NCI-H2107 treated with DMSO at 0.1 percent for 48 hours (cell line): Measurements from ENCODE around the gene ZC3H13.
A peak's percentile ranks its signal among the peaks of the same experiment; 100 is the strongest.
"Not testable (repeated sequence)": the region's sequence is repeated elsewhere in the genome, so short reads cannot be mapped to it uniquely, and the experiment has no call there.

Experiments
- DNase-seq: peaks from one replicate; lab custom pipeline; 2025; ENCODE audit not compliant: unreplicated experiment; lab: John Stamatoyannopoulos, UW

ZC3H13 gene

DNA sequence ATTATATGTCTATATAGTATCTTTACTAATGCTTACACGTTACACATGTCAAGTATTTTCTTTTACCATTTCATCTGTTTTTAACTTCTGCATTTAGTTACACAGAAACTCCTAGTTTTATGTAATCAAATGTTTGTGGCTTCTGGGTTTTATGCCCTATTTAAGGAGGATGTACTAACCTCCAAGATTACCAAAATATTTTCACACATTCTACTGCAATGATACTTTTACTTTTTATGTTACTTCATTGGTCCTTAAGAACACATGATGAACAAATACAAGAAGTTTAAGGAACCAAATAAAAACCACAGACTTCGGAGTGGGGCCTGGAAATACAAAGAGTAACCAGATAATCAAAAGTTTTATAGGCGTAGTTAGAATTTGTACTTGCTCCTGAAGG lies 37.2 kb downstream of the ZC3H13 start:
- no peak for DNase-seq

DNA sequence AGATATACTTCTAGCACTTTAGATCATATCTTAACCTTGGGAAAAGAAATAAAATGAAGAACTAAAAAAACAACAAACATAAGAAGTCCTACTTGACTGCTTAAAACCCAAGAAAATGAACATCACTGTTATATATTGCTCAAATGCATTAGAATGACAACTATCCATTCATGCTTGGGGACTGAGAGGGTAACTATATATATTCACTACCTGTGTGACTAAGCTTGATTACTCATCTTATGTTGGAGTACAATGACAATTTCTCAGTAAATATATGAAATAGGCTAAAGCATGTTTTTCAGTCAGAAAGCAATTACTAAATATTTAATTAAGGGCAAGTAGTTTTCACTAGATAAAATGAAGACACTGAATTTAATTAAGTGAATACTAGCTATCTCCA lies 40.1 kb downstream of the ZC3H13 start:
- no peak for DNase-seq

DNA sequence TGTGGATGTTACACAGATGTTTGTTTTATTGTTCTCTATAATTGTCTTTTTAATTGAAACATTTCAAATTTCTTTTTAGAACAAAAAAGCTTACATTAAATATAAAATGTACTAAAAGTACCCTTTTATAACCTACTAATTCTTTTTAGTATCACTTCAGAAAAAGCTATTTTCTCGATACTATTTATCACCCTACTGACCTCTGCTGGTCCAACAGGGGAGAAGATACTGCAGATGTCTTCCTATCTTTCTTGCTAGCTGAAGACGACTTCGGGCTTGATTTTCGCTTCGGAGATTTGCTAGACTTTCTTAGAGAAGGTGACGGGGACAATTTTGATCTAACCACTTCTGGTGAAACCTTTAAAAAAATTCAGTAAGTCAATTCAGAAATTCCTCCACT lies 42.4 kb downstream of the ZC3H13 start:
- DNase-seq: no peak

DNA sequence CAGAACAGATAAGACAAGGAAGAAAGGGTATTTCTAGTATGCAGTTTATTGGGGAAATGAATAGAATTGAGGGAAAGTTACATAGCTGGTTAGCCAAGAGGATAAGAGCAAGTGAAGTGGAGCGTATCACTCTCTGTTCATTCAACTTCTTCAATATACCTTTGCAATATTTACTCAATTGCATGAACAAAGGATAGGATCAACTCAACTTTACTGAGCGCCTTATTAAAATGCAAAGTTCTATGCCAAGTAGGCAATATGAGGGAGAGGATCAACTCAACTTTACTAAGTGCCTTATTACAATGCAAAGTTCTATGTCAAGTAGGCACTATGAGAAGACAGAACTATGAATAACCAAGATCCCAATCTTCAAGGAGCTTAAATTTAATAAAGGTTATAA lies 43.9 kb downstream of the ZC3H13 start:
- peak; percentile 4 for DNase-seq

DNA sequence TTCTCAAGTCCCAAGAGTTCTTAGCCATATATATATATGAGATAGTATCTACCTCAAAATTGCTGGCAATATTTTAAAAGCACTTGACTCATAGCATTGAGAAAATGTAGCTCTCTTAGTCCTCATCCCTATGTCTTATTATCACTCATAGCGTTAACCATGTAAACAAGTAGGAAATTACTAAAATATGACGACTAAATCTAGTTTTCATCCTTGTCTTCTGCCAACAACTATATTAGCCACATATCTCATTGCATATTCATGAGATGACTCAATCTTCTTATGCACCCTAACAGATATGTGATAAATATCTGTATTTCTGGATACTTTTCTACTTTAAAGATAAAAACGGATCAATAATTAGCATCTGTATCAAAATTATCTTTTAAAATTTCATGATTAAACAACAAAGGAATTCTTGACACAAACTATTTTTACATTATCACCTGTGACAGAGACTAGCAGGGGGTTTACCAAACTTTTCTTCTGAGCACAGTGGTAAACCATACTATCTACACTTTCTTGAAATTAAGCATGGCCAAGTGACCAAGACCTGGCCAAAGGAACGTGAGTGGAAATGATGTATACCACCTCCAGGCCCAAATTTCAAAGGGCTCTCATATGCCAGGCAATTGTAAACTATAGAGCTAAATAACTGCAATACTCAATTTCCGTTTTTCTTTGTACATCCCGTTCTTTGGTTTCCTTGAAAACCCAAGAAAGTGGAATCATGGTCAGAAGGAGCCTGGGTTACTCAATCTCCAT lies 45.7 kb downstream of the ZC3H13 start:
- no peak for DNase-seq

DNA sequence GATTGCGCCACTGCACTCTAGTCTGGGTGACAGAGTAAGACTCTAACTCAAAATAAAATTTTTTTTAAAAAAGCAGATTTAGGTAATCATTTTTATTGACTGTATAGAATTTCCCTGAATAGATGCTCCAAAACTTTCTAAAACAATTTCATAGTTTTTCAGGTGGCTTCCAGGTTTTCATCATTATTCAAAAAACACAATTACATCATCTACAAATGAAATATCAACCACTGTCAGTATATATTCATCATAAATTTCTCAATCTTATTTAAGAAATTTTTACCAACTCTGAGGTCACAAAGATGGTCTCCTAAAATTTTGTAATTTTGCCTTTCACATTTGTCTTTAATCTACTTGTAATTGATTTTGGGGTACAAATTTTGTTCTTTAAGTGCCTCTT lies 48.1 kb downstream of the ZC3H13 start:
- no peak for DNase-seq

DNA sequence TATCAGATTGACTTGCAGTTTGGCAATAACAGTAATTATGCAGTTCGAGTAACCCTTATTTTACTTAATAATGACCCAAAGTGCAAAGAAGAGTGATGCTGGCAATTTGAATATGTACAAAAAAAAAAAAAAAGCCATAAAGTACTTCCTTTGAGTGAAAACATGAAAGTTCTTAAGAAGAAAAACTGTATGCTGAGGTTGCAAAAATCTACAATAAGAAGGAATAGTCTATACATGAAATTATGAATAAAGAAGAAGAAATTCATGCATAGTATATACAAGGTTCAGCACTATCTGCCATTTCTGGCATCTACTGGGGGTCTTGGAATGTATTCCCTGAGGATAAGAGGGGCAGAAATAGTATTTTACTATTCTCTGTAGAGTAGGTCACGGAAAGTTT lies 55.9 kb downstream of the ZC3H13 start:
- no peak for DNase-seq

DNA sequence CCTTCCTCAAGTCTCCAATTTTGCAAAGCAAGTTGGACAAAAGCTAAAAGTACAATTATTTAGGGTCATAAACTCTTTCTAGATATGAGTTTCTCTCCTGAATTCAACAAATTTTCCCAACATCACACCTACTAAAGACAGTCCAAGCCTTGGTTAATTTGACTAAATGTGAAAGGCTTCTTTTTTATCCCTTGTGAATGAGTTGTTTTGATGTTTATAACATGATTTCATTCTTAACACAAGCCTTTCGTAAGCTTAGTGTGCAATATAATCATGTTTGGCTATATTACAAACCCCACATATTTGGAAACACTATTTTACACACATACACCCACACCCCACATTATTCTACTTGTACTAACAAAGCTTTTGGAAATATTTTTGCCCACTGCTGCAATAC lies 57.3 kb downstream of the ZC3H13 start:
- no peak for DNase-seq

DNA sequence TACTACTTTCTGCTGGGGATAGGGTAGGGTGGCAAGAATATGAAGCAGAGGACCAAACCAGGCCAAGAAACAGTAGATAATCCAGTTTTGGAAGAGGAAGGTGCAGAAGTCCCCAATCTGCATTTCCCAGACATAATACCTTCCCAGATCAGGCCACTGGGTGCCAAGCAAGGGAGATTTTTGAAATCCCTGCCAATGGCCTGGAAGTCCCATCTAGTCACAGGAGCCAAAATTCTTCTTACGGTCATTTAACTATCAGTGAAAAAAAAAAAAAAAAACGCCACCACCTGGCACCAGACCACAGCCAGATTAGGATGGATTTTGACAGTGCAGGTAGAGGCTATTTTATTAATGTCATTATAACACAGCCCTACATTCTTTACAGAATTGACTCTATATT lies 57.8 kb downstream of the ZC3H13 start:
- DNase-seq: no peak

DNA sequence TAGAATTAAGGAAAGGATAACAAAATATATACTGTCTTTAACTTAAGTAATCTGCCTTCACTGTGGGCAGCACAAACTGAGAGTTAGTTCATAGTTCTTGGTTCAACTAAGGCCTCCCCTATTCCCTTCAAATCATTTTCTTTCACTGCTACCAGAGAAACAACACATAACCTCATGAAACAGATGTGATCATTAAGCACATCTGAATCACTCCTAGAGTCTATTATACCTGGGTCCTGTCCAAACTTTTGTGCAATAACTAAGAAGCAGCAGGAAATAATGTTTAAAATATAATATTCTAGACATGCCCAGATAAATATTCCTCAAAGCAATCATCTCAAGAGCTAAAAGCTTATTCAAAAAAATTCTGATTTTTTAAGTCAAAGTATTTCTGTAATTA lies 62.9 kb downstream of the ZC3H13 start:
- no peak for DNase-seq

DNA sequence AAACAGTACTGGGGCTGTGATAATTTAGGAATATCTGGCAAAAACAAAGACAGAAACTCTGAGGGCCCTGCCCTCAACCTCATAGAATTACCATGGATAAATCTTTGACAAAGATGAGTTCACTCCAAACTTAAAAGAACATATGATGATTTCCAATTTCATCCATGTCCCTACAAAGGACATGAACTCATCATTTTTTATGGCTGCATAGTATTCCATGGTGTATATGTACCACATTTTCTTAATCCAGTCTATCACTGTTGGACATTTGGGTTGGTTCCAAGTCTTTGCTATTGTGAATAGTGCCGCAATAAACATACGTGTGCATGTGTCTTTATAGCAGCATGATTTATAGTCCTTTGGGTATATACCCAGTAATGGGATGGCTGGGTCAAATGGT lies 71.4 kb downstream of the ZC3H13 start:
- not testable (repeated sequence) for DNase-seq

DNA sequence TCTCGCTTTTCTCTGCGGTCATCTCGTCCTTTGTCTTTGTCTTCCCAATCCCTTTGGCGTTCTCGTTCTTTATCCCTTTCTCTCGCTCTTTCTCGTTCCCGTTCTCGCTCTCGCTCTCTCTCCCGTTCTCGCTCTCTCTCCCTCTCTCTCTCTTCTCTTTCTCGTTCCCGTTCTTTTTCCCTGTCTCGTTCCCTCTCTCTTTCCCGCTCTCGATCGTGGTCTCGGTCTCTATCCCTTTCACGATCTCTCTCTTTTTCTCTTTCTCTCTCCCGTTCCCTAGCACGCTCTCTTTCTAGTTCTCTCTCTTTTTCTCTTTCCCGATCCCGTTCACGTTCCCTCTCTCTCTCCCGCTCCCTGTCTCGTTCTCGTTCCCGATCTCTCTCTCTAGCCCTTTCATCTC lies 77.2 kb downstream of the ZC3H13 start:
- no peak for DNase-seq

DNA sequence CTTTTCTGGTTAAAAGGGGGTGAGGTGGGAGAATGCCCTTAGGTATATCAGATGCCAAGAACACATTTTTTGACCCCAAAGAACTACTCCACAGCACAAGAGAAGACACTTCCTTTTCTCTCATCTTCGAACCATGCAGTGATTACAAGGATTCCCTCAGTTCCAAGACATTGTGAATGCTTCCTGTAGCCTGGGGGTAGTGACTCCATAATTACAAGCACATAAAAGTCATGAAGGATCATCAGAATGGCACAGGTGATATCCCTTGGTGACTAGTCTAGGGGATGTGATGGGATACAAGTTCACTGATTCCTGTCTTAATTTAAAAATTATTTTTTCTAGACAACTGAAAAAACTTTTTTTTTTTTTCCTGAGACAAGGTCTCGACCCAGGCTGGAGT lies 78.0 kb downstream of the ZC3H13 start:
- DNase-seq: no peak

DNA sequence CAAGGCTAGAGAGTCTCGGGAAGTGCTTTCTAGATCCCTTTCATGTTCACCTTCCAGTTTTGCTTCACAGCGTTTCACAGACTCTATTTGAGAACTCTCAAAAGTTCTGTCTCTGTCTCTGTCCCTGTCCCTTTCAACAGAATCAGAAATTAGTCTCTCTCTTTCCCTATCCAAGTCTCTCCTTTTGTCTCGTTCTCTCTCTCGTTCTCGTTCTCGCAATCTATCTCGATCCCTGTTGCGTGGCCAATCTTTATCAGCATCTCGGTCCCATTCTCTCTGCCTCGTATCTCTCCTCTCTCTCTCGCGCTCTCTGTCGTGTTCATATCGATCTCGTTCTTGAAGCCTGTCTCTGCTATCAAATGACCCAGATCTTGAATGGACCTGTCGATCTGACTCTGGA lies 85.0 kb downstream of the ZC3H13 start:
- no peak for DNase-seq

DNA sequence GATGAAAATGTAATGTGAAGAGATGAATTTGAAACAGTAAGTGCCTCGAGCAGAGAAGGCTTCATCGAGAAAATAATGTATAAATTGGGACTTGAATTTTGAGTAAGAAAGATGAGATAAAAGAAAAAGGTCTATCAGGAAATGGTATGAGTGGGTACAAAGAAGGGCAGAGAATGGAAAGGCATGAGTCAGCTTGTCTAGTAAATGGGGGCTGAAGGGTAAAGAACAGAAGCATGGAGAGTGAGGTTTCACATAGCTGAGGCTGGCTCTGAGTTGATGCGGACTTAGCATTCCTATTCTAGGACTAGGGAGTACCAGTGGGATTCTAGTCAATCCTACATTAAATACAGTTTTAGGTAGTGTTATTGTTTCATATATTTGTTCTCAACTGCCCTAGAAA lies 85.8 kb downstream of the ZC3H13 start:
- DNase-seq: no peak

DNA sequence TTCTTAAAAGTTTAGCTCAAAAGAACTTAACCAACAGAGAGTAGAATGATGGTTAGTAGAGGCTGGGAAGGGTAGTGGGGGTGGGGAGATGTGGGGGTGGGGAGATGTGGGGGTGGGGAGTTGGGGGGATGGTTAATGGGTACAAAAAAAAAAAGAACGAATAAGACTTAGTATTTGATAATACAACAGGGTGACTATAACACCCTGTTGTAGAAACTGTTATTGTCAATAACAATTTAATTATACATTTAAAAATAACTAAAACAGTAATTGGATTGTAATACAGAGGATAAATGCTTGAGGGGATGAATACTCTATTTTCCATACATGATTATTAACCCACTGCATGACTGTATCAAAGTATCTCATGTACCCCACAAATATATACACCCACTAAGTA lies 91.1 kb downstream of the ZC3H13 start:
- DNase-seq: no peak

DNA sequence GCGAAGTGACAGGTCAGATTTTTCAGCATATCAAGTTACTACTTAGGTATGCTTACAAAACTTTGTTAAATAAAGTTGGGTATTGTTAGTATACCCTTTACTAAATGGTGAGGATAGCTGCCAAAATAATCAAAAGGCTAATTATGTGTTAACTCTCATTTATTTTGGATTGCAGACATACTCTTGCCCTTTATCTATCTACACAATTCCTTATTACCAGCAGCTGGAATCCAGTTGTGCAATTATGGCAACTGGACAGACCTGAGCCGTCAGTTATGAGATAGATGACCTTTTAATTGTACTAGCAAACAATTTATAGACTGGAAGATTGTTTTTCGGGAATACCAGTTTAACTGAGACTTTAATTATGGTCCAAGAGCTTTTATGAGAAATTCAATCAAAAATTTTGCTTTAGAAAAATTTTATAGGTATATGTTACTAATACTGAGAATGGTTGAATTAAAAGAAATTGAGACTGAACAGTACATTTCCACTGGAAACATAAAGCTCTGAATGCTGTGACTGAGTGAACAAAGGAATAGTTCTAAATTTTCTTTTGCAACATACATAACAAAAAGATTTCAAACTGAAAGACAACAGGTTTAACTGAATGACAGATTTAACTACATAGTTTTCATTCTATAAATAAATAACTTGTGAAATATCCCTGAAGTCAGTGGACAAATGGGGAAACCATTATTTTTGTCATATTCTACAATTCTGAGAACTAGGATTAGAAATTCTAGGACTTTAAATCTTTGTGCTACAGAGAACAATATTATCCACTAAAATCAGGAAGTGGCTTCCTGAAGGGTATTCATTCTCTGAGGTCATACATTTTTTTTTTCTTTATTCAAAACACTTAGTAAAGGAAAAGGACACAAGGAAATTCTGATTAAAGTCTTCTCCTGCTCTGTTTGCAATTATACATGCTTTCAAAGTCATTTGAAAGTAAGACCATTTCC lies 97.4 kb downstream of the ZC3H13 start:
- DNase-seq: no peak

DNA sequence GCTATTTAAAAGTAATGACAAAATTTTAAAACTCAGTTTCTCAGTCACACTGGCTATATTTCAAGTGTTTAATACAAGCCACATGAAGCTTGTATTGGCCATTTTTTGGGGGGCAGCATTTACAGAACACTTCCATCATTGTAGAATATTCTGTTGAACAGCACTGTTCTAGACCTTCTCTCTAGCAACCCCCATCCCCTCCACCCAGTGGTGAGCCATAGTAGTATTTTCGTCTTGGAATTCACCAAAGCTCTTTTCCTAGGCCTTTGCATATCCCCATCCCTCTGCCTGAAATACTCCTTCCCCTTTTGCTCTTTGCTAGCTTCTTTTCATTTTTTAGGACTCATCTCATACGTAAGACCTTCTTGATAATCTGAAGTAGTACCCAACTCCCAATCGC lies 99.5 kb downstream of the ZC3H13 start:
- DNase-seq: no peak

DNA sequence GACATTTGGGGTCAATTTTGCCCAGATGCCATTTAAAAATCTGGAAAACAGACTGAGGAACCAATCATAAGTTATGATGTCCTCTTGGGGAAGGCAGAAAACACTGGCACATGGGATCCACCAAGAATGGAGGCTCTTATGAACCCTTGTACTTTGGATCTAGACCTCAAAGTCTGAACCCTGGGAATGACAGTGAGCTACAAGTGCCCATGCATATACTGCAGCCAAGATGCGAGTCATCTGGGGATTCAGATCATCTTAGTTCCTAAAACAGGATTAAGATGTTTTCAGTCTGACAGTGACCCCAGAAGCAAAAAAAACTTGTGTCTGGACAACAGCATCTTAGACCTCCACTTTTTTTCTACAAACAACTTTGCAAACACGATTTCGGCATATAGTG lies 100.8 kb downstream of the ZC3H13 start:
- DNase-seq: no peak

DNA sequence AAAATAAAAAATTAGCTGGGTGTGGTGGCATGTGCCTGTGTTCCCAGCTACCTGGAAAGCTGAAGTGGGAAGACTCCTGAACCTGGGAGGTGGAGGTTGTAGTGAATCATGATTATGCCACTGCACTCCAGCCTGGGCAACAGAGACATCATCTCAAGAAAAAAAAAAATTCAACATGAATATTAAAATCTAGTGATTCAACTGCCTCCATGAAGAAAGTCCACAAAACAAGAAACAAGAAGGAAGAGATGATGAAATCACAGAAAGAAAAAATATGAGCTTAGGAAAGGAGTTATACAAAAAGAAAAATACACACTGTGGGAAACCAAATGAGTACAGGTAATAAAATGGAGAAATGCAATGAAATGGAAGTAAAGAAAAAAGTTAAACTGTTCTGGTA lies 101.4 kb downstream of the ZC3H13 start:
- DNase-seq: no peak

DNA sequence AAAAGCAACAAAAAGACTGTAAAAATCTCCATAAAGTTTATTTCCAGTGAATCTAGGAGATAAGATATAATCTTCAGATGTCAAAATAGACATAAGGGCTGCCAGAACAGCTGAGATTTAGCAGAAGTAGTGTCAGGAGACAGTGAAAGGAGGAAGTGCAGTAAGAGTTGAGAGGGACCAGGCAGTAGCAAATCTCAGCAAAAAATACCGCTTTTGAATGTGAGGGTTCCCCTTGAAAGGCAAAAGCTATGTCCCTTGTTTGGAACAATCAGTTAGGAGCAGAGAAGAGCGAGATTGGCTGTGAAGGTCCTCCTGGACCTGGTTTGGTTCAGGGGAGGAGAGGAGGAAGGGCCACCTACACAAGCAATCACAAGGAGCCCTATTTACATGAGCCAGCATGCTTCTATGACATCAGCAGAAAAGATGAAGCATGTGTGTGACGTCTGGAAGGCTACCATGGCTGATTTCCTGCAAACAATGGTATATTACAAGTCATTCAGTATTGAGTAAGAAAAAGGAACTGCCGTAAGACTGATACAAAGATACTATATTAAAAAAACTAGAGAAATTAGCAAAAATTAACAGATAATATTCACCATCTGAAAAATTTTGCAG lies 102.1 kb downstream of the ZC3H13 start:
- DNase-seq: no peak

DNA sequence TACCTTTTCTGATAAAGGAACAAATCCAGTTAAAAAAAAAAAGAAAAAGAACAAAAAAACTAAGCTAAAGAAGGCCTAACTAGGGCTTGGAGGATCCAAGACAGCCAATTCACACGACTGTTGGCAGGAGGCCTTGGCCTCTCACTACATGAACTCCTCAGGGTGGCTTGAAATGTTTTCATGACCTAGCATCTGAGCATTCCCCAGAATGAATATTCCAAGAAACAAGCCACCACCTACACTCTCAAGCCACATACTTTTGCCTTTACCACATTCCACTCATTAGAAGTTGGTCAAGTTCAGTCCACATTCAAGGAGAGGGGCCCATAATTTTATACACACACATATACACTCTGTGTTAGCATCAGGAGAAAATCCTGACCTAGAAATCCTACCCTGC lies 103.4 kb downstream of the ZC3H13 start:
- DNase-seq: no peak
